HL-60 (cell line): ENCODE data around the gene TGFBR3.

Source experiments
- DNase-seq, 2 experiments: peaks; one replicate each; pipeline ENCODE4 v3.0.0-alpha.2; 2010 to 2020; ENCODE audit warnings: low read depth in 1 of 2, low spot score in 1 of 2
- H3K27ac ChIP-seq: fragments of 250-450 bp; sonication (Bioruptor Pico); replicated peaks from 2 replicates; pipeline ENCODE4 v1.5.1; 2020; ENCODE audit warnings: mild to moderate bottlenecking, moderate library complexity
- H3K27me3 ChIP-seq: fragments of 250-450 bp; sonication (Bioruptor Pico); 2 replicates; pipeline ENCODE4 v1.5.1; 2021; ENCODE audit warnings: mild to moderate bottlenecking, moderate library complexity; ENCODE audit not compliant: insufficient read depth, poor library complexity, severe bottlenecking
- H3K4me3 ChIP-seq: replicated peaks from 2 replicates; pipeline ENCODE4 v1.5.1; 2011; ENCODE audit warnings: mild to moderate bottlenecking, control low read depth, low read length; ENCODE audit not compliant: insufficient read depth
- CTCF ChIP-seq: IDR thresholded peaks from one replicate; pipeline ENCODE4 v1.5.1; 2011; ENCODE audit warnings: low read length, control low read depth, inconsistent platforms; ENCODE audit not compliant: insufficient read depth
- GABPA ChIP-seq: IDR thresholded peaks from 2 replicates; pipeline ENCODE4 v1.6.1; 2012; ENCODE audit warnings: low read depth
- POLR2AphosphoS5 ChIP-seq: IDR thresholded peaks from 2 replicates; pipeline ENCODE4 v1.6.1; 2012; ENCODE audit warnings: low read depth
- REST ChIP-seq: IDR thresholded peaks from 2 replicates; pipeline ENCODE4 v1.6.1; 2012; ENCODE audit warnings: low read depth; ENCODE audit not compliant: insufficient replicate concordance
- SPI1 ChIP-seq: IDR thresholded peaks from 2 replicates; pipeline ENCODE4 v1.6.1; 2012; ENCODE audit warnings: low read depth, mild to moderate bottlenecking, borderline replicate concordance

Gene TGFBR3

GRCh38 chr1:91879733-91880132, 6.2 kb downstream of the TGFBR3 start:
- no peak for DNase-seq
- H3K27ac ChIP-seq = no peak overlapping the region
- H3K4me3 ChIP-seq = no peak overlapping the region
- peaks cover 14% of the 10 kb centered on the region for H3K27me3 ChIP-seq
- TF ChIP-seq GABPA (no peak), CTCF (no peak), POLR2AphosphoS5 (no peak), SPI1 (no peak), REST (no peak)

GRCh38 chr1:91877574-91878208, 8.3 kb downstream of the TGFBR3 start:
- DNase-seq = no peak
- no peak overlapping the region for H3K27ac ChIP-seq
- no peak overlapping the region for H3K4me3 ChIP-seq
- TF ChIP-seq CTCF = no peak
- TF ChIP-seq GABPA = no peak
- TF ChIP-seq POLR2AphosphoS5 = no peak
- no peak for TF ChIP-seq SPI1
- no peak for TF ChIP-seq REST
- peaks cover 4% of the 10 kb centered on the region for H3K27me3 ChIP-seq

- no peak for DNase-seq
- H3K27me3 ChIP-seq = peaks cover 4% of the 10 kb centered on the region
- no peak for TF ChIP-seq POLR2AphosphoS5
- TF ChIP-seq CTCF = no peak
- TF ChIP-seq GABPA = no peak
- no peak for TF ChIP-seq SPI1
- TF ChIP-seq REST = no peak
- H3K27ac ChIP-seq = no peak overlapping the region
- no peak overlapping the region for H3K4me3 ChIP-seq
Observed at GRCh38 chr1:91876781-91877573, 9.0 kb downstream of the TGFBR3 start.
